ENCODE measurements around the gene KLHL35.

The KLHL35 gene

DNA sequence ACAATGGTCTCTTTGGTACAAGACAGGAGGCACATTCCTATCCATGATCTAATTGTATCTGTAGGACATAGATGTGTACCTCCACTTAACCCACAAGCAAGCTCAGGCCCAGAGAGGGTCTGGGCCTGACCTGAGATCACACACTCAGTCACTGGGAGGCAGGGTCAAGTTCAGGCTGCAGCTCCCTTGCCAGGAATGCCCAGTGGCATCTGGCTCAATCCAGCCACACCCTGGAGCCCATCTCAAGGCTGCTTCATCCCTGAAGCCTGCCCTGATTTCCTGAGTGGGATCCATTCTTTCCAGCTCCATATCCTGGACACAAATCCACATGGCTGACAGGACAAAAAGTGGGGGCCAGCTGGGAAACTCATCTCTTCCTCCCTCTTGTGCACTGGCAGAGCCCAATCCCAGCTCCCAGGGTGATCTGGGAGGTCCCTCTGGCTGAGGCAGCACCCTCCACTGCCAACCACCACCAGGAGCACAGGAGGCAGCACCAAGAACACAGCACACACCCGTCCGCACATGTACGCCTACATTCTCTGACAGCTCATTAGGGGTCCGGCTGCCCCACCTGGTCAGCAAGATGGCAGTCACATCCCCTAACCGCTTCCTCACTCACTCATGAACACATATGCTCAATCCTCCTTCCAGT, 39.2 kb upstream of the KLHL35 start:
- TF ChIP-seq, protein P1, sequence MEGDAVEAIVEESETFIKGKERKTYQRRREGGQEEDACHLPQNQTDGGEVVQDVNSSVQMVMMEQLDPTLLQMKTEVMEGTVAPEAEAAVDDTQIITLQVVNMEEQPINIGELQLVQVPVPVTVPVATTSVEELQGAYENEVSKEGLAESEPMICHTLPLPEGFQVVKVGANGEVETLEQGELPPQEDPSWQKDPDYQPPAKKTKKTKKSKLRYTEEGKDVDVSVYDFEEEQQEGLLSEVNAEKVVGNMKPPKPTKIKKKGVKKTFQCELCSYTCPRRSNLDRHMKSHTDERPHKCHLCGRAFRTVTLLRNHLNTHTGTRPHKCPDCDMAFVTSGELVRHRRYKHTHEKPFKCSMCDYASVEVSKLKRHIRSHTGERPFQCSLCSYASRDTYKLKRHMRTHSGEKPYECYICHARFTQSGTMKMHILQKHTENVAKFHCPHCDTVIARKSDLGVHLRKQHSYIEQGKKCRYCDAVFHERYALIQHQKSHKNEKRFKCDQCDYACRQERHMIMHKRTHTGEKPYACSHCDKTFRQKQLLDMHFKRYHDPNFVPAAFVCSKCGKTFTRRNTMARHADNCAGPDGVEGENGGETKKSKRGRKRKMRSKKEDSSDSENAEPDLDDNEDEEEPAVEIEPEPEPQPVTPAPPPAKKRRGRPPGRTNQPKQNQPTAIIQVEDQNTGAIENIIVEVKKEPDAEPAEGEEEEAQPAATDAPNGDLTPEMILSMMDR (IDR thresholded peaks at IDR 0.05): no peak

DNA sequence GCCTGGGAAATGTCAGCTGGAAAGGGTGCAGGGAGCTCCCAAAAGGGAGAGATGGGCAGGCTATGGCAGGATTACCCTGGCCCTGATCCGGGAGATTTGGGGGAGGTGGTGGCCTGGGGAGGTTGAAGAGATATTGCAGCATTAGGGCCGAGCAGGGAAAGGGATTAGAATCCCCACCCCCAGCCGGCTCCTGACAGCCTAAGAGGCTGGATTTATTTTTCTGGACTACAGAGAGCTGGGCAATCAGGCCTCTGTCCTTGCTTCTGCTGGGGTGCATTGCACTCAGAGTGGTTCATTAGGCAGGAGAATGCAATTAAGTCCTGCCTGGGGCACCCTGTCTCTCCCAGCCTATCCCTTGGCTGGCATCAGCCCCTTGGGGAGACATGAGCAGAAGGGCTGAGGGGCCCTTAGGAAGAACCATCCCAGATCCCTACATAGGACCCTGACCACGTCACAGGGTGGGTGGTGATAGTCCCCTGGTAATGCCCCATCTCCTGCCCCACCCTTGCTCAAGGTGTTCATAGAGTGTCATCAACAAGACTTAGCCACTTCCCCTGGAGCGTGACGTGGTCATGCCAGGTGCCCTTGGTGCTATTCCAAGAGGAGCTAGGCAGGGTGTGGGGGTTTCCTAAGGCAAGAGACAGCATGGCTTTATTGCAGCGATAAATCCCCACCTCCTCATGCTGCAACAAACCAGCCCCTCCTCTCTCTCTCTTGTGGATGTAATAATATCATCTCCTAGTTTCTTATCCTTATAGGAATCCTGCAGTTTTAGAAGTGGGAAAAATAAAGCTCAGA, 38.4 kb upstream of the KLHL35 start:
- TF ChIP-seq, protein P1 (IDR thresholded peaks at IDR 0.05): no peak

DNA sequence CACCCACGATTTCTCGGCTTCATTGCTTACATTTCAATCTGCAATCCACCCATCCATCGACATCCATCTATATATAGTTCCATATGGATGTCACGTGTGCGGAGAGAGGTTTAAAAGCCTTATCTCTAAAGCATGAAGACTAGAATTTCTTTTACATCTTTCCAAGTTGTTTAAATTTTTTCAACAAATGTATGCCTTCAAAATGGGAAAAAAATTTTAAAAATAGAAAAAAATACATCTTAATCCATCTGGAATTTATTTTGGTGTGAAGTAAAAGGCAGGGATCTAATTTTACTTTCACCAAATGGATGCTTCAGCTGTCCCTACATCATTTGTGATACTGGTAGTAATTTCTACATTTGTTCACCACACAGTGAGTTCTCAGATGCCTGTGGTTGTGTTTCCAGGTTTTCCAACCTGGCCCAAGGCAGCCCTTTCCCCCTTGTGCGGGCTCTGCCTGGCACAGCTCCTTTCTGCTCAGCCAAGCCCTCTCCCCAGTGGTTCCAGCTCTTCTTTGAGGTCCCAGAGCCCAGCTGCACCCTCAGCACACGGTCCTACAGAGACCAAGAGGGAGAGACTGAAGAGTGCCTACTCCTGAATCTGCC, 37.6 kb upstream of the KLHL35 start:
- TF ChIP-seq, protein P1 (IDR thresholded peaks at IDR 0.05): no peak

DNA sequence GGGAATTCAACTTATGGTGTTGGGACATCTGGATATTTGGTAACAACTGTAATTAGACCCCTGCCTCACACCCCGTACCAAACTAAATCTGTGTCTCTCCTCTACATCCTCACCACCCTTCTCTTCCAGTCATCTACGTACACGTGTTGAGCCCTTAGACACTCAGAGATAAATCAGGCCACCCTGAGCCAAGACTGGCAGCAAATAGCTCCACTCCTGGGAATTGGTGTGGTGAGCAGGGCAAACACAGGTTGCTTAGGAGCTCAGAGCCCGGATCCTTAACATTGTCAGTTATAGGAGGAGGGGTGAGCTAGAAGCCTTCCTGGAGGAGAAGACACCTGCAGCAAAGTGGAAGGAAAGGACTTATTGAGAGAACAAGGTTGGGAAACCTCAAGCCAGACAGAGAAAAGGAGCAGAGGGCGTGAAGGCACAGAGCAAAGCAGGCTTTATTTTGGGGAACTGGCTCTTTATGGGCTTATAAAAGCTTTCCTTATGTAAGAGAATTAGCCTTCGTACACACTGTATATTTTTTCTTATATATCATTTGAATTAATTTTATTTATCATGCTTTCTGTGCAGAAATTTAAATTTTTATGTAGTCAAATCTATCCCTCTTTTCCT, 36.9 kb upstream of the KLHL35 start:
- TF ChIP-seq, protein P1 (IDR thresholded peaks at IDR 0.05): no peak

DNA sequence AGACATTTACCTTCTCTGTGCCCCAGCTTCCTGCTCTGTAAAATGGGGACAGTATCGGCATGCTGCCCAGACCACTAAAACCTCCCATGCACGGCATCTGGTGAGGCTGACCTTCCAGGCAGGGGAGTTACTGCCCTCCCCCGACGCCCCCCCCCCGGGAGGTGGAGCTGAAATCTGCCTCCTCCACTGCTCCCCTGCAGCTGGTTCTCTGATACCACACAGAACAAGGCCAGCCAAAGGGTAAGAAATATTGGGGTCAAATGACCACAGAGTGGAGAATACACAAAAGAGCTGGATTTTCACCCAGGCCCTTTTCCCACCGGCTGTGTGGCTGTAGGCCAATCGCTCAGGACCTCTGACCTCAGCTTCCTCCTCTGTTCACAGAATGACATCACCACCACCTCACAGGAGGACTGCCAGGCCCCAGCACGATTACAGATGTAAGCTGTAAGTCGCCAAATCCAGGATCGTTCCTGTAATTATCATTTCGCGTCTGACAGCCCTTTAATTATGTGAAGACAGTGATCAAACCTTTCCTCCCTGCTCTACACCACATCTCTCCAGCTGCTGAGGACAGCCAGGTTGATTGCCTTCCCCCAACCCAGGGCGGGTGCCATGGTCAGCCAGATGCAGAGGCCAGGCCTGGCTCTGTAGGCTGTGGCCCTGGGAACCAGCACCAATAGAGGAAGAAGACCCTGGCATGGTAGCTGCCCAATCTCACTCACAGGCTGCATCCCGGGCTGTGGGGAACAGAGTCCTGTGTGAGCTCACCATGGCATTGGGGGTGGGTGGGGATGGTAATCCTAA, 35.7 kb upstream of the KLHL35 start:
- TF ChIP-seq, protein P1 (IDR thresholded peaks at IDR 0.05): no peak

DNA sequence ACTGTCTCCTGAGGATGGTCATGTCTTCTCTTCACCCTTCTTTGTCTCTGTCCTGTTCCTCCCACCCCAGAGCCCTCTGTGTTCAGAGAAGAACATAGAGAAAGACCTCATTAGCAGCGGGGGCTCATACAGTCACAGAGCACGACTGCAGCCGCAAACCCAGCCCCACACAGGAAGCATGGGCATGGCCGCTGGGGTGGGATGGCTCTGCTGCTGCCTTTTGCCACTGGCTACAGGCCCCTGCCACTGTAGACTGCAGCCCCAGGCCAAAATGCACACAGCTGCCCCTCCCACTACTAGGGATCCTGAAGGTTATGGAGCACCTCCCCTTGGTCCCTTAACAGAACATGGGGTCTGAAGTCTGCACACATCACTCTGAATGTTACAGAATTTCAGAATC, 34.9 kb upstream of the KLHL35 start:
- TF ChIP-seq, protein P1 (IDR thresholded peaks at IDR 0.05): no peak

DNA sequence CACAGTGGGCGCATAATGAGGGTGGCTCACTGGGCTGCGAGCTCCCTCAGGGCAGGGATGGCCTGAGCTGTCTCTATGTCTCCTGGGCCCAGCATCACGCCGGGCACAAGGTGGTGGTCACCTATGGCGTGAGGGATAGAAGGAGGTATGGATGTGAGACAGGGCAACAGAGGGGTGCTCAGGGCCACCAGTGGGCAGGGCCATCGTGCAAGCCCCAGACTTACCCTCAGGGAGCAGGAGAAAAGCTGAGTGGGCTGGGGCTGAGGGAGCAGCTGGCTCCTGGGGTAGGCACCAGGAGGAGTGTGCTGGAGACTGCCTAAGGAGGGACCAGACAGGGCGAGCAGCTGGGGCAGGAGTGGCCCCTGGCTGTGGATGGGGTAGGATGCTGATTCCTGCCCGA, 34.3 kb upstream of the KLHL35 start:
- TF ChIP-seq, protein P1 (IDR thresholded peaks at IDR 0.05): no peak
